OCI-LY7 (cell line): ENCODE measurements around the gene DTNB. TPM values are rescaled to one million over a fixed set of nuclear protein-coding genes. Genes with fewer than 3 reads are reported as not detected.

Source experiments
- BruUV-seq: library from RNA; stranded (reverse); fragments of 400-500 nt; replicated peaks from 2 replicates; lab custom pipeline; 2021; lab: Mats Ljungman, UMichigan
- CTCF ChIA-PET: fragments of 300-600 bp; sonication (Branson Sonifier 250); formaldehyde crosslinking; loops from one replicate; lab custom pipeline; 2022; ENCODE audit warnings: antibody characterized with exemption; ENCODE audit not compliant: unreplicated experiment; lab: Charles Lee
- POLR2A ChIA-PET: fragments of 300-600 bp; sonication (Branson Sonifier 250); formaldehyde crosslinking; loops from one replicate; lab custom pipeline; 2022; ENCODE audit warnings: antibody characterized with exemption; lab: Charles Lee
- DNase-seq: peaks from one replicate; pipeline ENCODE4 v3.0.0-alpha.2; 2015; ENCODE audit warnings: low spot score
- H2AFZ ChIP-seq: fragments of 200-600 bp; sonication (generic), shearing (Covaris generic); 2 replicates; pipeline ENCODE4 v1.6.1; 2014; ENCODE audit warnings: mild to moderate bottlenecking, antibody characterized with exemption, low read length, moderate library complexity
- H3K27ac ChIP-seq: fragments of 200-600 bp; sonication (generic); 2 replicates; pipeline ENCODE4 v1.5.1; 2014; ENCODE audit warnings: mixed run types, low read depth, mild to moderate bottlenecking, moderate library complexity, low read length, inconsistent platforms; ENCODE audit not compliant: poor library complexity, severe bottlenecking
- H3K36me3 ChIP-seq: fragments of 200-600 bp; sonication (generic); 2 replicates; pipeline ENCODE4 v1.6.1; 2014; ENCODE audit warnings: mild to moderate bottlenecking, antibody characterized with exemption, low read length, moderate library complexity, mixed read lengths; ENCODE audit not compliant: insufficient read depth
- H3K4me1 ChIP-seq: fragments of 200-600 bp; sonication (generic); 2 replicates; pipeline ENCODE4 v1.5.1; 2014; ENCODE audit warnings: mild to moderate bottlenecking, low read length; ENCODE audit not compliant: insufficient read depth, poor library complexity, severe bottlenecking
- H3K4me2 ChIP-seq: fragments of 200-600 bp; sonication (generic); 2 replicates; pipeline ENCODE4 v1.6.1; 2014; ENCODE audit warnings: mild to moderate bottlenecking, low read length
- H3K4me3 ChIP-seq: fragments of 200-600 bp; sonication (generic); 2 replicates; pipeline ENCODE4 v1.5.1; 2014; ENCODE audit warnings: mild to moderate bottlenecking, low read depth, low read length; ENCODE audit not compliant: poor library complexity, severe bottlenecking
- H3K79me2 ChIP-seq: fragments of 200-600 bp; sonication (generic); 2 replicates; pipeline ENCODE4 v1.6.1; 2016; ENCODE audit warnings: low read depth, mild to moderate bottlenecking, low read length, moderate library complexity, mixed read lengths; ENCODE audit not compliant: insufficient read depth
- H3K9me2 ChIP-seq: fragments of 200-600 bp; sonication (generic); 2 replicates; pipeline ENCODE4 v1.6.1; 2016; ENCODE audit warnings: mild to moderate bottlenecking, low read length, mixed read lengths; ENCODE audit not compliant: insufficient read depth
- H3K9me3 ChIP-seq: fragments of 200-600 bp; sonication (generic); 2 replicates; pipeline ENCODE4 v1.6.1; 2014; ENCODE audit warnings: mild to moderate bottlenecking, mixed run types, low read length, mixed read lengths
- H4K20me1 ChIP-seq: fragments of 200-600 bp; sonication (generic); 2 replicates; pipeline ENCODE4 v1.6.1; 2014; ENCODE audit warnings: mild to moderate bottlenecking, antibody characterized with exemption, low read length, moderate library complexity, mixed read lengths; ENCODE audit not compliant: insufficient read depth
- EZH2phosphoT487 ChIP-seq: fragments of 200-600 bp; sonication (generic); IDR thresholded peaks from 2 replicates; pipeline ENCODE4 v1.6.1; 2018; ENCODE audit warnings: low read depth, borderline replicate concordance, mild to moderate bottlenecking, mixed run types, antibody characterized with exemption, low read length, moderate library complexity, mixed read lengths
- intact Hi-C: fragments of 100-400 bp; cut with micrococcal nuclease; formaldehyde crosslinking; loops from one replicate; pipeline ENCODE4 v1.10.0; 2022; ENCODE audit not compliant: unreplicated experiment
- total RNA-seq, 2 experiments: library from RNA; depleted of rRNA in 1 of 2; stranded (reverse); fragments of >200 nt in 1 of 2; shearing (Covaris generic) in 1 of 2; gene quantifications; 2 replicates each; pipeline ENCODE4 v1.2.3, GENCODE V29; 2014 to 2022
- TF ChIP-seq, protein P1 (sequence below): fragments of 200-600 bp; sonication (generic); conservative IDR thresholded peaks from 2 replicates; pipeline ENCODE4 v1.5.1; 2014; ENCODE audit warnings: mild to moderate bottlenecking, antibody characterized with exemption, low read length, moderate library complexity, mixed read lengths

Gene DTNB
- total RNA-seq, 2 experiments from 2014 or later = 16.1 to 28.3 TPM

- H2AFZ ChIP-seq = no peak overlapping the region
- no peaks in the 10 kb centered on the region for H4K20me1 ChIP-seq
- H3K27ac ChIP-seq = no peak overlapping the region
- no peaks in the 10 kb centered on the region for H3K9me2 ChIP-seq
- DNase-seq = no peak
- TF ChIP-seq EZH2phosphoT487 = no peak
- TF ChIP-seq, protein P1, sequence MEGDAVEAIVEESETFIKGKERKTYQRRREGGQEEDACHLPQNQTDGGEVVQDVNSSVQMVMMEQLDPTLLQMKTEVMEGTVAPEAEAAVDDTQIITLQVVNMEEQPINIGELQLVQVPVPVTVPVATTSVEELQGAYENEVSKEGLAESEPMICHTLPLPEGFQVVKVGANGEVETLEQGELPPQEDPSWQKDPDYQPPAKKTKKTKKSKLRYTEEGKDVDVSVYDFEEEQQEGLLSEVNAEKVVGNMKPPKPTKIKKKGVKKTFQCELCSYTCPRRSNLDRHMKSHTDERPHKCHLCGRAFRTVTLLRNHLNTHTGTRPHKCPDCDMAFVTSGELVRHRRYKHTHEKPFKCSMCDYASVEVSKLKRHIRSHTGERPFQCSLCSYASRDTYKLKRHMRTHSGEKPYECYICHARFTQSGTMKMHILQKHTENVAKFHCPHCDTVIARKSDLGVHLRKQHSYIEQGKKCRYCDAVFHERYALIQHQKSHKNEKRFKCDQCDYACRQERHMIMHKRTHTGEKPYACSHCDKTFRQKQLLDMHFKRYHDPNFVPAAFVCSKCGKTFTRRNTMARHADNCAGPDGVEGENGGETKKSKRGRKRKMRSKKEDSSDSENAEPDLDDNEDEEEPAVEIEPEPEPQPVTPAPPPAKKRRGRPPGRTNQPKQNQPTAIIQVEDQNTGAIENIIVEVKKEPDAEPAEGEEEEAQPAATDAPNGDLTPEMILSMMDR = no peak
- H3K79me2 ChIP-seq = no peaks in the 10 kb centered on the region
- intact Hi-C loops = no loop called here
- POLR2A ChIA-PET = interaction anchor here (0.5 to 1.2 kb wide), 4 partner anchors 8 to 216 kb away, joined by 3 to 6 read pairs (median 4); no protein-coding TSS in a partner anchor
- no TSS peak for BruUV-seq
- CTCF ChIA-PET = no interaction called here
- H3K9me3 ChIP-seq = no peaks in the 10 kb centered on the region
- H3K4me2 ChIP-seq = no peak overlapping the region
- no peak overlapping the region for H3K4me3 ChIP-seq
- no peaks in the 10 kb centered on the region for H3K36me3 ChIP-seq
- no peaks in the 10 kb centered on the region for H3K4me1 ChIP-seq
Observed at GRCh38 chr2:25592766-25593292, 80.5 kb downstream of the DTNB start.

DNA sequence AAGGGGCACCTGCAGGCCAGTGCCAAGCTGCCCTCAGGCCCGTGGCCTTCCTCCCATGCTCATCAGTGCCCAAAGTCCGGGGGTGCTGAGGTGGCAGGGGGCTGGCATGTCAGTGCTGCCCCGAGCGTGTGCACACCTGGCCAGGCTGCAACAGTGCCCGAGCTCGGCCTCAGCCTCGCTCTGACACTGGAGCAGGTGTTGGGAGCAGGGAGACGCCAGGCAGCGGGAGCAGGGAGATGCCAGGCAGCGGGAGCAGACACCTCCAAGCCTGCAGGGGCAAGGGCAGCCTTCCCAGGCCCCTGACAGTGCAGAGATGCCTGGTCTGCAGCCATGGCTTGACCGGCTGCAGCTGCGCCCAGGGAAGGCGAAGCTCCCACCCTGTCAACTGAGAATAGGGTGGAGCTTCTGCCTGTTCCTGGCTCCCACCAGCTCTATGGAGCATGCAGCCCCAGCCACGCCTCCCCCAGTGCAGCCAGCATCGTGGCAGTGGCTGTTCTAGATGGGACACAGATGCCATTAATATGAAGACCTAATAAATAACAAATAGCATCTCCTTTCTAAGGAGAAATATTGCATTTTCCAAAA lies 82.4 kb downstream of the DTNB start:
- ChIA-PET POLR2A (interaction anchor here (0.6 to 1.2 kb wide), 2 partner anchors 25 to 167 kb away, joined by 5 read pairs; no protein-coding TSS in a partner anchor), CTCF (no interaction called here)
- Histone ChIP-seq H3K9me2 (no peaks in the 10 kb centered on the region), H3K9me3 (no peaks in the 10 kb centered on the region), H2AFZ (no peak overlapping the region), H3K4me2 (no peak overlapping the region), H3K27ac (no peak overlapping the region), H4K20me1 (no peaks in the 10 kb centered on the region), H3K79me2 (no peaks in the 10 kb centered on the region), H3K4me1 (no peaks in the 10 kb centered on the region), H3K4me3 (no peak overlapping the region), H3K36me3 (no peaks in the 10 kb centered on the region)
- TF ChIP-seq, protein P1 = no peak
- no peak for TF ChIP-seq EZH2phosphoT487
- BruUV-seq = no TSS peak
- intact Hi-C loops = no loop called here
- no peak for DNase-seq

DNA sequence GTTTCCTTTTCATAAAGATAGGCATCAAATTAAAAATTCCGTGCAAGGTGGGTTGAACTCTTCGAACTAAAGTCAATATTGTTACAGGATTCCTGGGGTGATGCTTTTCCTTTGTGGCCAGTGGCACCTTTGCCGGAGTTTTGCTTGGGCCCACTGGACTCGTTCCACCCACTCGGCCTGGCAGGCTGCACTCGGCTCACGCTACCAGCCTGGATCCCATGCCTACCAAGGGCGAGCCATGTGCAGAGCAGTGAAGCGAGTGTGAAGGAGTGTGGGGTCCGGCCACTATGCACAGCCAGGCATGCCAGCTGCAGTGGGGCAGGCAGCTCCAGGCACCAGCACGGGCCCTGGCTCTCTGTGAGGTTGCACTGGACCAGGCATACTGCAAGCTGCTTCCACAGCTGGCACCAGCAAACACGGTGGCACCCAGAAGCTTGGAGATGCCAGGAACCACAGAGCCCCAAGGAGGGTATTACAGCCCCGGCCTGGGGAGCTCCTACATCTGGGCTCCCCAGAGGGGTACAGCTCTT lies 83.6 kb downstream of the DTNB start:
- intact Hi-C loops = no loop called here

More for the DNA sequence above, 83.6 kb downstream of the DTNB start:
- DNase-seq = no peak
- no peak for TF ChIP-seq EZH2phosphoT487
- TF ChIP-seq, protein P1 = no peak
- no peak overlapping the region for H3K4me2 ChIP-seq
- H3K9me3 ChIP-seq = no peaks in the 10 kb centered on the region
- H3K4me3 ChIP-seq = no peak overlapping the region
- no TSS peak for BruUV-seq
- no peaks in the 10 kb centered on the region for H3K79me2 ChIP-seq
- no peak overlapping the region for H2AFZ ChIP-seq
- H3K4me1 ChIP-seq = peaks cover 9% of the 10 kb centered on the region
- no peak overlapping the region for H3K27ac ChIP-seq
- POLR2A ChIA-PET = interaction anchor here (1.0 to 1.2 kb wide), 2 partner anchors 8 to 24 kb away, joined by 3 to 5 read pairs; no protein-coding TSS in a partner anchor
- H3K9me2 ChIP-seq = no peaks in the 10 kb centered on the region
- no peaks in the 10 kb centered on the region for H4K20me1 ChIP-seq
- CTCF ChIA-PET = no interaction called here
- H3K36me3 ChIP-seq = no peaks in the 10 kb centered on the region
